ENCODE results near the gene TMCO2. TPM values are rescaled to one million over a fixed set of nuclear protein-coding genes. Genes with fewer than 3 reads are reported as not detected.
"Not testable (repeated sequence)": the region's sequence is repeated elsewhere in the genome, so short reads cannot be mapped to it uniquely, and the experiment has no call there.

The TMCO2 gene
- not detected in 2 replicates for total RNA-seq (2012; rRNA removed)

DNA sequence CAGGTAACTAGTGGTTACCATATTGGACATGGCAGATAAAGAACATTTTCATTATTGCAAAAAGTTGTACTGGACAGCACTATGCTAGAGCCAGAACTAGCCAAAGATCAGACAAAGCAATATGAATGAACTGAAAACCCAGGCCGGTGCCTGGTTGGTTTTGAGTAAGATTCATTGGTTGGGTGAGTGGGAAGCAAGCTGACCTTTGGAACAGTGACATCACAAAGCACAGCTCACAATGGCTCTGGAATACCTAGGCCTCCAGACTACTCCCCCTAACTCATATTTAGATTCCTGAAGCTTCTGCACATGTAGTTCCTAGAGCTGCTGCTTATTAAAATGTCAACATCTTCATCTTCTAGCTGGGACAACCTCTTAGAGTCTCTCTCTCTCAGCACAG lies at the start of gene TMCO2:
Gene TMCO2, plus strand, starts transcription at position 283 of the 400 bp plus-strand sequence. Its CDS starts 57 bp downstream, at position 340.
- Histone ChIP-seq H3K4me2 (ENCODE audit: low read length) (no peak within 1 kb of the TSS), H3K9ac (ENCODE audit: low read depth, low read length) (no peak within 1 kb of the TSS), H3K4me3 (ENCODE audit: low read length) (no peak within 1 kb of the TSS), H3K4me1 (ENCODE audit: control insufficient read depth, insufficient read depth, low read length) (peaks cover 17% of the 10 kb centered on the region), H3K36me3 (ENCODE audit: insufficient read depth, low read length) (no peaks in the 10 kb centered on the region), H3K9me3 (replicated peaks; ENCODE audit: low read length) (no peaks in the 10 kb centered on the region), H3K27me3 (ENCODE audit: control insufficient read depth, insufficient read depth, low read length) (no peaks in the 10 kb centered on the region)

DNA sequence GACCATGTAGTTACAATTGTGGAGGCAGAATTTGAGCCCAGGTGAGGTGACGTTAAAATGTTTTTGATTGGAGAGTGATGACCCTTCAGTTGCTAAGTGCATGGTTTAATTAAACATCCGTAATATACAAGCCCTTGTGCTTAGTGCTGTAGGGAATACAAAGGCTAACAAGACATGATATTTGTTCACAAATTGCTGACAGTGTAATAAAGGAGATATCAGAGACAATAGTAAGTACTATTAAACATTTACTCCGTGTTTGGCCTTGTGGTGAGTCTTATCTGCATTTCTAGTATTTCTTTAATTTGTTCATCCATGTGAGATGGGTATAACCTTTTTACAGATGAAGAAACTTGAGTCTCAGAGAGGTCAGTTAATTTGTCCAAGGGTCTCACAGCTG lies 48.6 kb upstream of the TMCO2 start:
- Histone ChIP-seq H3K4me1 (ENCODE audit: control insufficient read depth, insufficient read depth, low read length) (no peaks in the 10 kb centered on the region), H3K4me3 (ENCODE audit: low read length) (no peak overlapping the region), H3K9me3 (replicated peaks; ENCODE audit: low read length) (no peaks in the 10 kb centered on the region), H3K4me2 (ENCODE audit: low read length) (no peak overlapping the region), H3K36me3 (ENCODE audit: insufficient read depth, low read length) (peaks cover 16% of the 10 kb centered on the region), H3K9ac (ENCODE audit: low read depth, low read length) (no peak overlapping the region), H3K27me3 (ENCODE audit: control insufficient read depth, insufficient read depth, low read length) (no peaks in the 10 kb centered on the region)

DNA sequence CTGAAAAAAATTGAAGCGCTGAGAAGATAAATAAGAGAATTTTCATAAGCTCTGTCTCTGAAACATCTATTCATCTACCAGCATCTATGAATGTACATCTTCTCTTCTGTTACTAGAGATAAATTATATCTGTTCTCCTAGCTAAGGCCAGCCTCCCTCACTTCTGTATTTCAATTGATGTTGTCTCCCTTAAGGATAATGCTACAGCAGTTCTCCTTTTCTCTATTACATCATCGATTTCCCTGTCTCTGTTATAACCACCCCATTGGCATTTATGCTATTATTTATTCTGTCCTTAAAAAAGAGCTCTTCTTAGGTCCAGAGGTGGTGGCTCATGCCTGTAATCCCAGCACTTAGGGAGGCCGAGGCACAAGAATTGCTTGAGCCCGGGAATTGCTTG lies 42.9 kb upstream of the TMCO2 start:
- H3K9ac ChIP-seq (ENCODE audit: low read depth, low read length): no peak overlapping the region
- no peaks in the 10 kb centered on the region for H3K9me3 ChIP-seq (replicated peaks; ENCODE audit: low read length)
- H3K4me3 ChIP-seq (ENCODE audit: low read length): no peak overlapping the region
- no peaks in the 10 kb centered on the region for H3K4me1 ChIP-seq (ENCODE audit: control insufficient read depth, insufficient read depth, low read length)
- H3K4me2 ChIP-seq (ENCODE audit: low read length): no peak overlapping the region
- H3K36me3 ChIP-seq (ENCODE audit: insufficient read depth, low read length): peaks cover 27% of the 10 kb centered on the region
- no peaks in the 10 kb centered on the region for H3K27me3 ChIP-seq (ENCODE audit: control insufficient read depth, insufficient read depth, low read length)

DNA sequence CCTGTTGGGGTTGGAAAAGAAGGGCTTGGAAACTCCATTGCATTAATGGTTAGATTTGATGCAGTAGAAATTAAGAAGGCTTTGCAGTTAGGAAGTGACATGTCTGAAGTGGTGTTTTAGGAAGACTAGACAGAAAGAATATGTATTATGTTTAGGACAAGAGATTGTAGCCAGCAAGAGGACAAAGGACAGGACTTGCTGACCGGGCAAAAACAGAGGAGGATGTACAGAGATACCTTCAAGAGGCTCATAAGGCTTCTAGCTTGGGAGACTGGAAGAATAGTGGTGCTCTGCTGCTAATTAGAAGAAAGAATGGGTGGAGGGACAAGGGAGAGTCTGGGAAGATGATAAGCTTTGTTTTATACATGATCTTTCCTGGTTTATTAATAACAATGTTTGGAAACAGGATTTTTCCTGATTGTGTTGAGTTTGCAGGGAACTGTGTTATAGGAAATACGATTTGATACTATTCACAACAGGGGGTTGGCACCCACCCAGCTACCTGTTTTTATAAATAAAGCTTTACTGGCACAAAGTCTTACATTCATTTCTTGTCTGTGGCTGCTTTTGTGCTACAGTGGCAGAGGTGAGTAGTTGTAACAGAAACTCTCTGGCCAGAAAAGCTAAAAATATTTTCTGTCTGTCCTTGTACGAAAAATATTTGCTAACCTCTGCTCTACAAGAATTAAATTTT lies 37.1 kb upstream of the TMCO2 start:
- no peak overlapping the region for H3K4me3 ChIP-seq (ENCODE audit: low read length)
- H3K27me3 ChIP-seq (ENCODE audit: control insufficient read depth, insufficient read depth, low read length): no peaks in the 10 kb centered on the region
- no peaks in the 10 kb centered on the region for H3K4me1 ChIP-seq (ENCODE audit: control insufficient read depth, insufficient read depth, low read length)
- H3K9ac ChIP-seq (ENCODE audit: low read depth, low read length): no peak overlapping the region
- H3K4me2 ChIP-seq (ENCODE audit: low read length): no peak overlapping the region
- peaks cover 27% of the 10 kb centered on the region for H3K36me3 ChIP-seq (ENCODE audit: insufficient read depth, low read length)
- no peaks in the 10 kb centered on the region for H3K9me3 ChIP-seq (replicated peaks; ENCODE audit: low read length)

DNA sequence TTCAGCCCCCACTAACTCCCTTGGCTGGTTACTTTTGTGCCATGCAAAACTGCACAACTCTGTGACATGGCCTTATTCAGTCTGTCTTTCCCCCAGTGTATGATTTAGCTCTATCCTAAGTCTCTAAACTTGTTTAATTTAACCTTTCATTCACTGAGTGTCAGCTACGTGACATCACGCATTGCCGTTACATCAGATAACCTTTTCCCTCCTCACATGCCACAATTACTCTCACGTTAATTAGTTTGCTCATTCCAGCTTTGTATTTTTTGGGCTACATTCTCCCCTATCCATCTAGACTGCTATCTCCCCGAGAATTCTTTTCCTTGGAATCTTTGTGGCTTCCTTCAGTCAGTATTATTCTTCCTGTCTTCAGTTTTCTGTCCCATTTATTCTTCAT lies 29.4 kb upstream of the TMCO2 start:
- Histone ChIP-seq H3K9me3 (replicated peaks; ENCODE audit: low read length) (no peaks in the 10 kb centered on the region), H3K36me3 (ENCODE audit: insufficient read depth, low read length) (peaks cover 22% of the 10 kb centered on the region), H3K4me2 (ENCODE audit: low read length) (no peak overlapping the region), H3K4me3 (ENCODE audit: low read length) (no peak overlapping the region), H3K9ac (ENCODE audit: low read depth, low read length) (no peak overlapping the region), H3K27me3 (ENCODE audit: control insufficient read depth, insufficient read depth, low read length) (no peaks in the 10 kb centered on the region), H3K4me1 (ENCODE audit: control insufficient read depth, insufficient read depth, low read length) (no peaks in the 10 kb centered on the region)

DNA sequence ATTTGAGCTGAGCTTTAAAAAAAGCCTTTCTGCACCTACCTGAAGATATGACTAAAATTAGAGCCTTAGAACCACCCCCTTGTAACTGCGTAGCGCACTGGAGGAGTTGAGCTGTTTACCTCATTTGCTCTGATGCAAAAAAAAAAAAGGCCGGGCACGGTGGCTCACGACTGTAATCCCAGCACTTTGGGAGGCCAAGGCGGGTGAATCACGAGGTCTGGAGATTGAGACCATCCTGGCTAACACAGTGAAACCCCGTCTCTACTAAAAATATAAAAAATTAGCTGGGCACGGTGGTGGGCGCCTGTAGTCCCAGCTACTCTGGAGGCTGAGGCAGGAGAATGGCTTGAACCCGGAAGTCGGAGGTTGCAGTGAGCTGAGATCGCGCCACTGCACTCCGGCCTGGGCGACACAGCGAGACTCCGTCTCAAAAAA lies 26.2 kb upstream of the TMCO2 start:
- H3K27me3 ChIP-seq (ENCODE audit: control insufficient read depth, insufficient read depth, low read length); H3K4me3 ChIP-seq (ENCODE audit: low read length); H3K4me1 ChIP-seq (ENCODE audit: control insufficient read depth, insufficient read depth, low read length); H3K9ac ChIP-seq (ENCODE audit: low read depth, low read length); H3K9me3 ChIP-seq (replicated peaks; ENCODE audit: low read length); H3K4me2 ChIP-seq (ENCODE audit: low read length): not testable (repeated sequence)
- H3K36me3 ChIP-seq (ENCODE audit: insufficient read depth, low read length): peaks cover 18% of the 10 kb centered on the region

DNA sequence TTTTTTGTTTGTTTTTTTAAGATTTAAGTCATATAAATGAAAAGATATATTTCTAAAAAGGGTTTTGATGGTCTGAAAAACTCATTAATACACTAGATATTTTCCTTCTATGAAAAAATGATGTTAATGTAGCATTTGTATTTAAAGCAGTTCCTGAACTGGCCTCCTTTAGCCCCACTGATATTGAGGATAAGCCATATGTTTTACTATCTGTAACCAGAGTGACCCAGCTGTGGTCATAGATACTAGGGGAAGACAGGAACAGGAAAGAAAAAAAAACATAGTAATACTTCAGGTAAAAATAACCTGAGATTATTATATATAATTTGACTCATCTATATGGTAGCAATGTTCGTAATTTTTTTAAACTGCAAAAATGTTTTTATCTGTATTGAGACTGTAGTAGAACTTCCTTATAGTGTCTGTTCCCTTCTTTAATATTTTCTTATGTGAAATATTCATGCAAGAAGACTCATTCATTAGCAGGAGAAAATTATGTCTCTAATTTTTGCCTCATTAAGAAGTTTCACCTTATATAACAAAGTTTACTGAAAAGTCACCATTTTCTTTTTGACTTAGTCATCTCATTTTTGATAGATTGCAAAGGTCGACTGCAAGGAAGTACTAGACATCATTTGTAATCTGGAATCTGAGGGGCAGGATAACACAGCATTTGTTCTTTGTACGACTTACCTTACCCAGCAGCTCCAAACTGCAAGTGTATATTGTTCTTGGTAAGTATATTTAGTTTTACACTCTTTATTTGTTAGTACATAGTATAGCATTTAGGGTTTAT lies 25.6 kb upstream of the TMCO2 start:
- H3K9ac ChIP-seq (ENCODE audit: low read depth, low read length): no peak overlapping the region
- H3K27me3 ChIP-seq (ENCODE audit: control insufficient read depth, insufficient read depth, low read length): no peaks in the 10 kb centered on the region
- H3K4me3 ChIP-seq (ENCODE audit: low read length): no peak overlapping the region
- H3K36me3 ChIP-seq (ENCODE audit: insufficient read depth, low read length): peaks cover 18% of the 10 kb centered on the region
- H3K4me2 ChIP-seq (ENCODE audit: low read length): no peak overlapping the region
- no peaks in the 10 kb centered on the region for H3K4me1 ChIP-seq (ENCODE audit: control insufficient read depth, insufficient read depth, low read length)
- no peaks in the 10 kb centered on the region for H3K9me3 ChIP-seq (replicated peaks; ENCODE audit: low read length)

DNA sequence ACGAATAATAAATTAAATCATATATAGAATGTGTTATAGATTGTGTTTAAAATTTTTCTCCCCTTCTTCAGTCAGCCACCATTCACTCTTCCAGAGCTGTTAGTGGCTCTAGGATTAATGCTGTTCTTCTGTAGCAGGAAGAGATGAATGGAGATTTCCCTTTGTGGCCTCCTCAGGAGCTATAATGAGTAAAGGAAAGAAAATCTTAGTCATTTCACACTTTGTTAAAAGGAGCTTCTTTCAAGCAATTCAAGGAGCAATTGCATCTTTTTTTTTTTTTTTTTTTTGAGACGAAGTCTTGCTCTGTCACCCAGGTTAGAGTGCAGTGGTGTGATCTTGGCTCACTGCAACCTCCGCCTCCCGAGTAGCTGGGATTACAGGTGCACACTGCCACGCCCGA lies 23.7 kb upstream of the TMCO2 start:
- H3K4me1 ChIP-seq (ENCODE audit: control insufficient read depth, insufficient read depth, low read length): no peaks in the 10 kb centered on the region
- no peak overlapping the region for H3K4me3 ChIP-seq (ENCODE audit: low read length)
- no peaks in the 10 kb centered on the region for H3K9me3 ChIP-seq (replicated peaks; ENCODE audit: low read length)
- H3K36me3 ChIP-seq (ENCODE audit: insufficient read depth, low read length): peaks cover 12% of the 10 kb centered on the region
- no peak overlapping the region for H3K9ac ChIP-seq (ENCODE audit: low read depth, low read length)
- no peak overlapping the region for H3K4me2 ChIP-seq (ENCODE audit: low read length)
- H3K27me3 ChIP-seq (ENCODE audit: control insufficient read depth, insufficient read depth, low read length): no peaks in the 10 kb centered on the region

DNA sequence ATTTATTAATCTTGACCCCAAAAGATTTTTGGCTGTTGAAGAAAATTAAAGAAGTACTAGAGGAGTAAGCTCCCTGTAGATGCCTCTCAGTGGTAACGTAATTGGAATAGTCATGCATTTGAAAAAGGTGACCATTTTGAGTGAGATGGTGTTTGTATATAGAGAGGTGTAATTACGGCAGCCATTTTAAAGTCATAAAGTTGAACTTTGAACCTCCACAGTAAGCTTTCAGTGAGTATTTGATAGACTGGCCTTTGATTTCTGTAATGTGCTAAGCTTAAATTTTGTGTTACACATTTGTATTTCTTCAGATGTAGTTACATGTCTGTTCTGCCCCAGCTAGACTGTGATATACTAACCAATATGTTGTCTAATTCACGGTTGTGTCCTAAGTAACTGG lies 21.5 kb upstream of the TMCO2 start:
- Histone ChIP-seq H3K9me3 (replicated peaks; ENCODE audit: low read length) (no peaks in the 10 kb centered on the region), H3K9ac (ENCODE audit: low read depth, low read length) (no peak overlapping the region), H3K27me3 (ENCODE audit: control insufficient read depth, insufficient read depth, low read length) (no peaks in the 10 kb centered on the region), H3K4me1 (ENCODE audit: control insufficient read depth, insufficient read depth, low read length) (no peaks in the 10 kb centered on the region), H3K4me3 (ENCODE audit: low read length) (no peak overlapping the region), H3K36me3 (ENCODE audit: insufficient read depth, low read length) (peaks cover 12% of the 10 kb centered on the region), H3K4me2 (ENCODE audit: low read length) (no peak overlapping the region)

DNA sequence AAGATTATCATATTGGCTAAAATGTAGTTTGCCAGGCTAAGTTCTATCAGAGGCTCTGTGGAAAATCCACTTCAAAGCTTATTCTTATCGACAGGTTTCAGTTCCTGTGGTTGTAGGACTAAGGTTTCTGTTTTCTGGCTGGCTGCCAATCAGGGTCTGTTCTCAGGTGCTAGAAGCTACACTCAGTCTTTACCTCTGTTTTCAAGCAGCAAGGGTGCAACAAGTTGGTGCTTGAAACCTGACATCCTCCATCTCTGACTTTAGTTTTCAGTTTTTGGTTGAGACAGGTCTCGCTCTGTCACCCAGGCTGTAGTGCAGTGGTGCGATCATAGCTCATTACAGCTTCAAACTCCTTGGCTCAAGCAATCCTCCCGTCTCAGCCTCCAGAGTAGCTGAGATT lies 15.3 kb upstream of the TMCO2 start:
- H3K36me3 ChIP-seq (ENCODE audit: insufficient read depth, low read length): peaks cover 38% of the 10 kb centered on the region
- H3K4me1 ChIP-seq (ENCODE audit: control insufficient read depth, insufficient read depth, low read length): no peaks in the 10 kb centered on the region
- H3K4me3 ChIP-seq (ENCODE audit: low read length): no peak overlapping the region
- no peaks in the 10 kb centered on the region for H3K27me3 ChIP-seq (ENCODE audit: control insufficient read depth, insufficient read depth, low read length)
- H3K9ac ChIP-seq (ENCODE audit: low read depth, low read length): no peak overlapping the region
- H3K4me2 ChIP-seq (ENCODE audit: low read length): no peak overlapping the region
- H3K9me3 ChIP-seq (replicated peaks; ENCODE audit: low read length): no peaks in the 10 kb centered on the region

DNA sequence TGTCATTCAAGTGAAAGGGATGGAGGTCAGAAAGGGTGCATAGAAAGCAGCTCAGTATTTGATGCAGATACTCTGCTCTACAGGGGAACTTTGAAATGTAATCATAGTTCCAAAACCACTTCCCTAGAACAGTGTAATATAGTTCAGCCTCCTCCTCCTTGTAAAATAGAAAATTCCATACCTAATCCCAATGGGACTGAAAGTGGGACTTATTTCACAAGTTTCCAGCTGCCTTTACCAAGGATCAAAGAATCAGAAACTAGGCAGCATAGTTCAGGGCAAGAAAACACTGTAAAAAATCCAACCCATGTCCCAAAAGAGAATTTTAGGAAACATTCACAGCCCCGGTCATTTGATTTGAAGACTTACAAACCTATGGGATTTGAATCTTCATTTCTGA lies 8.1 kb upstream of the TMCO2 start:
- no peaks in the 10 kb centered on the region for H3K9me3 ChIP-seq (replicated peaks; ENCODE audit: low read length)
- no peak overlapping the region for H3K4me2 ChIP-seq (ENCODE audit: low read length)
- H3K9ac ChIP-seq (ENCODE audit: low read depth, low read length): no peak overlapping the region
- H3K4me1 ChIP-seq (ENCODE audit: control insufficient read depth, insufficient read depth, low read length): peaks cover 26% of the 10 kb centered on the region
- H3K4me3 ChIP-seq (ENCODE audit: low read length): no peak overlapping the region
- H3K27me3 ChIP-seq (ENCODE audit: control insufficient read depth, insufficient read depth, low read length): no peaks in the 10 kb centered on the region
- peaks cover 44% of the 10 kb centered on the region for H3K36me3 ChIP-seq (ENCODE audit: insufficient read depth, low read length)

DNA sequence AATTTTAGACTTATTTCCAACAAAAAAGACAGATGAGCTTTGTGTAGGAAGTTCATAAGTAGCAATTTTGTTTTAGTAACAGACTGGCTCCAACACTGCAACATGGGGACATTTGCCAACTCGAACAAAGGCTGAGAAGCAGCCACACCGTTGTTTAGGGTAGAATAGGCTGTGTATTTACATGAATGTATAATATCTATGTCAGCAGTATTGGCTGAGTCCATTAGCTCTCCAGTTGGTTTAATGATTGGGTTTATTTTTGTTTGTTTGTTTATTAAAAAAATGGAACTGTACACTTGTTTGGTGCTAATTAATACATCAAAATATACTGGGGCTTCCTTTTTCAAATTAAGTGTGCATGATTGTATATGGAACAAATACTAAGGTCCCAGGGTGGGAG lies 7.3 kb upstream of the TMCO2 start:
- Histone ChIP-seq H3K4me3 (ENCODE audit: low read length) (no peak overlapping the region), H3K9me3 (replicated peaks; ENCODE audit: low read length) (no peaks in the 10 kb centered on the region), H3K36me3 (ENCODE audit: insufficient read depth, low read length) (peaks cover 42% of the 10 kb centered on the region), H3K9ac (ENCODE audit: low read depth, low read length) (no peak overlapping the region), H3K4me1 (ENCODE audit: control insufficient read depth, insufficient read depth, low read length) (peaks cover 31% of the 10 kb centered on the region), H3K4me2 (ENCODE audit: low read length) (no peak overlapping the region), H3K27me3 (ENCODE audit: control insufficient read depth, insufficient read depth, low read length) (no peaks in the 10 kb centered on the region)

All from skeletal muscle satellite cell (primary cell).